ENCODE data around the gene RFX1. TPM values are rescaled to one million over a fixed set of nuclear protein-coding genes. Genes with fewer than 3 reads are reported as not detected.
A peak's percentile ranks its signal among the peaks of the same experiment; 100 is the strongest.

RFX1 gene
- total and polyA plus RNA-seq, 2 donors (not counting 1 experiment from before 2014, with no cell fraction given): 9.2 to 33.3 TPM

GRCh38 chr19:13959962-13960862 lies 45.9 kb downstream of the RFX1 start:
- no peaks in the 10 kb centered on the region for H3K27me3 ChIP-seq (replicated peaks in 1 of 4; ENCODE audit: control extremely low read depth in 1 of 4, control insufficient read depth in 3 of 4, insufficient read depth in 4 of 4, low read length in 3 of 4)
- H3K36me3 ChIP-seq (replicated peaks in 1 of 2; ENCODE audit: control extremely low read depth in 1 of 2, control insufficient read depth in 1 of 2, extremely low read depth in 1 of 2, insufficient read depth in 2 of 2, low read length in 1 of 2): peaks cover 0 to 64% of the 10 kb centered on the region in 2 experiments
- H3K4me1 ChIP-seq (ENCODE audit: control insufficient read depth in 2 of 2, insufficient read depth in 2 of 2, low read length in 2 of 2): no peaks in the 10 kb centered on the region
- 95% methylated on average over 27 of the region's 27 CpGs for WGBS (ENCODE audit: insufficient coverage)
- H3K9ac ChIP-seq (ENCODE audit: low read length): no peak overlapping the region
- intact Hi-C loops (cut with micrococcal nuclease): loop anchor here (2.0 kb wide), 1 partner anchor 27 kb away; no protein-coding TSS in a partner anchor
- ATAC-seq (ENCODE audit: low read depth) (peak; percentile 70), DNase-seq (peak; percentile 45)
- H3K9me3 ChIP-seq (ENCODE audit: control extremely low read depth in 1 of 3, control insufficient read depth in 2 of 3, insufficient read depth in 1 of 3, low read length in 2 of 3): peaks cover 0 to 3% (median 0%) of the 10 kb centered on the region in 3 donors
- no peaks in the 10 kb centered on the region for H3K79me2 ChIP-seq (ENCODE audit: control insufficient read depth, insufficient read depth, low read length)
- Mint-ChIP-seq H3K4me3 (no peak overlapping the region), H3K4me1 (no peaks in the 10 kb centered on the region), H3K27ac (peak overlapping the region; percentile 41), H3K9me3 (ENCODE audit: insufficient read depth) (no peaks in the 10 kb centered on the region), H3K27me3 (no peaks in the 10 kb centered on the region)
- no peak overlapping the region for H2AFZ ChIP-seq (ENCODE audit: insufficient read depth, low read depth, low read length, poor library complexity, severe bottlenecking)
- peaks cover 29% of the 10 kb centered on the region for H4K20me1 ChIP-seq (ENCODE audit: control insufficient read depth, insufficient read depth, low read length, poor library complexity, severe bottlenecking)
- no peak overlapping the region for H3K4me3 ChIP-seq (ENCODE audit: control extremely low read depth in 1 of 5, extremely low read depth in 1 of 5, insufficient read depth in 1 of 5, low read depth in 2 of 5, low read length in 4 of 5)
- no peak for TF ChIP-seq EZH2 (IDR thresholded peaks at IDR 0.05; ENCODE audit: borderline replicate concordance, insufficient read depth, low read depth, low read length, poor library complexity, severe bottlenecking)
- TF ChIP-seq CTCF (IDR thresholded peaks at IDR 0.05): peak; percentile 28
- no peak overlapping the region for H3K27ac ChIP-seq (ENCODE audit: low read length in 2 of 2)
- no peak overlapping the region for H3K4me2 ChIP-seq (replicated peaks; ENCODE audit: low read depth, low read length, poor library complexity, severe bottlenecking)
- ChIA-PET POLR2A (interaction anchor here (0.7 to 1.2 kb wide), 2 partner anchors 72 to 73 kb away, joined by 3 to 4 read pairs; partner anchors contain the start of gene IL27RA), CTCF (interaction anchor here (1.2 to 2.6 kb wide), 4 partner anchors 25 to 88 kb away, joined by 3 to 16 read pairs (median 8); partner anchors contain the start of gene IL27RA)

All from B cell (primary cell).